HEK293 (cell line): Measurements from ENCODE around the gene CPNE1.
"Not testable (repeated sequence)": the region's sequence is repeated elsewhere in the genome, so short reads cannot be mapped to it uniquely, and the experiment has no call there.

Source experiments
- CTCF ChIA-PET: fragments of 350-600 bp; formaldehyde crosslinking; extraction: SDS; loops from one replicate; lab custom pipeline; 2021; ENCODE audit warnings: antibody characterized with exemption; lab: Yijun Ruan, JAX
- POLR2A ChIA-PET: fragments of 300-600 bp; formaldehyde crosslinking; extraction: SDS; loops from one replicate; lab custom pipeline; 2020; ENCODE audit warnings: antibody characterized with exemption, inconsistent platforms; lab: Yijun Ruan, JAX
- H3K27ac ChIP-seq: fragments of 200-500 bp; sonication (Bioruptor generic); 2 replicates; pipeline ENCODE4 v1.5.1; 2014; ENCODE audit warnings: low read depth, low read length, control low read depth, inconsistent platforms; ENCODE audit errors: extremely low read depth
- H3K36me3 ChIP-seq, 2 experiments: fragments of 200-500 bp in 1 of 2; sonication (Bioruptor generic) in 1 of 2; 1 replicate in 1 of 2; 2 replicates in 1 of 2; pipeline ENCODE4 v1.5.1; 2014 to 2017; ENCODE audit warnings: inconsistent platforms in 2 of 2, low read length in 2 of 2; ENCODE audit not compliant: control insufficient read depth in 2 of 2, insufficient read depth in 1 of 2
- H3K4me1 ChIP-seq: fragments of 200-500 bp; sonication (Bioruptor generic); 2 replicates; pipeline ENCODE4 v1.5.1; 2014; ENCODE audit warnings: mild to moderate bottlenecking, low read length, inconsistent platforms; ENCODE audit not compliant: control insufficient read depth, insufficient read depth
- H3K4me3 ChIP-seq: 2 replicates; pipeline ENCODE4 v1.5.1; 2011; ENCODE audit warnings: low read depth, mild to moderate bottlenecking, control low read depth, low read length, moderate library complexity
- H3K9me3 ChIP-seq: fragments of 200-500 bp; sonication (Bioruptor generic); 2 replicates; pipeline ENCODE4 v1.5.1; 2014; ENCODE audit warnings: low read depth, low read length, inconsistent platforms; ENCODE audit not compliant: control insufficient read depth, insufficient read depth
- ATF2 ChIP-seq: fragments of 450-650 bp; formaldehyde crosslinking; IDR thresholded peaks from 2 replicates; pipeline ENCODE4 v1.5.1; 2016; ENCODE audit warnings: missing biosample characterization, missing genetic modification characterization, low read depth
- GLI2 ChIP-seq: fragments of 450-650 bp; formaldehyde crosslinking; IDR thresholded peaks from 2 replicates; pipeline ENCODE4; 2017; ENCODE audit warnings: missing biosample characterization, missing genetic modification characterization, low read depth, borderline replicate concordance
- GLIS2 ChIP-seq: fragments of 450-650 bp; formaldehyde crosslinking; IDR thresholded peaks from 2 replicates; pipeline ENCODE4 v1.5.1; 2016; ENCODE audit warnings: missing biosample characterization, missing genetic modification characterization
- MYNN ChIP-seq: fragments of 450-650 bp; formaldehyde crosslinking; IDR thresholded peaks from 2 replicates; pipeline ENCODE4 v1.5.1; 2016; ENCODE audit warnings: missing biosample characterization, missing genetic modification characterization, borderline replicate concordance
- PBX3 ChIP-seq: sonication (generic); formaldehyde crosslinking; IDR thresholded peaks from 2 replicates; pipeline ENCODE4 v1.8.1; 2022; ENCODE audit warnings: mild to moderate bottlenecking, moderate library complexity, missing genetic modification reagents
- PRDM10 ChIP-seq: fragments of 450-650 bp; formaldehyde crosslinking; IDR thresholded peaks from 2 replicates; pipeline ENCODE4 v1.5.1; 2016; ENCODE audit warnings: missing biosample characterization, missing genetic modification characterization
- SALL2 ChIP-seq: fragments of 450-650 bp; formaldehyde crosslinking; IDR thresholded peaks from 2 replicates; pipeline ENCODE4 v1.5.0; 2017; ENCODE audit warnings: missing biosample characterization, mild to moderate bottlenecking, missing genetic modification characterization, borderline replicate concordance
- SP2 ChIP-seq: fragments of 450-650 bp; formaldehyde crosslinking; IDR thresholded peaks from 2 replicates; pipeline ENCODE4 v1.5.1; 2016; ENCODE audit warnings: missing biosample characterization, missing genetic modification characterization
- ZNF10 ChIP-seq: fragments of 450-650 bp; formaldehyde crosslinking; IDR thresholded peaks from 2 replicates; pipeline ENCODE4 v1.5.1; 2017; ENCODE audit warnings: missing biosample characterization, missing genetic modification characterization
- ZNF16 ChIP-seq: fragments of 450-650 bp; formaldehyde crosslinking; IDR thresholded peaks from 2 replicates; pipeline ENCODE4 v1.5.1; 2016; ENCODE audit warnings: low read depth, missing biosample characterization, missing genetic modification characterization
- ZNF341 ChIP-seq: fragments of 450-650 bp; formaldehyde crosslinking; IDR thresholded peaks from 2 replicates; pipeline ENCODE4; 2016; ENCODE audit warnings: low read depth, missing biosample characterization, missing genetic modification characterization
- ZNF350 ChIP-seq: fragments of 450-650 bp; formaldehyde crosslinking; IDR thresholded peaks from 2 replicates; pipeline ENCODE4 v1.5.0; 2017; ENCODE audit warnings: missing biosample characterization, mild to moderate bottlenecking, missing genetic modification characterization
- ZNF404 ChIP-seq: fragments of 450-650 bp; formaldehyde crosslinking; IDR thresholded peaks from 2 replicates; pipeline ENCODE4 v1.5.1; 2017; ENCODE audit warnings: missing biosample characterization, missing genetic modification characterization
- ZNF544 ChIP-seq: fragments of 450-650 bp; formaldehyde crosslinking; IDR thresholded peaks from 2 replicates; pipeline ENCODE4 v1.5.0; 2017; ENCODE audit warnings: missing biosample characterization, missing genetic modification characterization
- ZNF585B ChIP-seq: fragments of 450-650 bp; formaldehyde crosslinking; IDR thresholded peaks from 2 replicates; pipeline ENCODE4 v1.5.1; 2016; ENCODE audit warnings: missing biosample characterization, missing genetic modification characterization
- ZNF654 ChIP-seq: fragments of 450-650 bp; formaldehyde crosslinking; IDR thresholded peaks from 2 replicates; pipeline ENCODE4 v1.5.1; 2016; ENCODE audit warnings: low read depth, missing biosample characterization, missing genetic modification characterization
- ZNF670 ChIP-seq: fragments of 450-650 bp; formaldehyde crosslinking; IDR thresholded peaks from 2 replicates; pipeline ENCODE4 v1.5.1; 2016; ENCODE audit warnings: missing biosample characterization, missing genetic modification characterization, low read depth
- ZNF707 ChIP-seq: fragments of 450-650 bp; formaldehyde crosslinking; IDR thresholded peaks from 2 replicates; pipeline ENCODE4 v1.5.1; 2016; ENCODE audit warnings: missing biosample characterization, missing genetic modification characterization
- ZNF777 ChIP-seq: fragments of 450-650 bp; formaldehyde crosslinking; IDR thresholded peaks from 2 replicates; pipeline ENCODE4 v1.5.1; 2017; ENCODE audit warnings: missing biosample characterization, missing genetic modification characterization, borderline replicate concordance
- ZNF843 ChIP-seq: fragments of 450-650 bp; formaldehyde crosslinking; IDR thresholded peaks from 2 replicates; pipeline ENCODE4 v1.5.1; 2016; ENCODE audit warnings: missing biosample characterization, missing genetic modification characterization

Gene CPNE1

GRCh38 chr20:35695245-35695749, 30.6 kb upstream of the CPNE1 start (continued):
- TF ChIP-seq SALL2 (tag by site-specific recombination) = no peak
- TF ChIP-seq ZNF341 (tag by site-specific recombination) = no peak

- peaks cover 29 to 46% of the 10 kb centered on the region in 2 experiments; a peak in 2 of 3 replicates for H3K36me3 ChIP-seq
- H3K4me3 ChIP-seq = no peak overlapping the region
- CTCF ChIA-PET = no interaction called here
- no peaks in the 10 kb centered on the region for H3K9me3 ChIP-seq
- no peaks in the 10 kb centered on the region for H3K4me1 ChIP-seq
- H3K27ac ChIP-seq = no peak overlapping the region
- TF ChIP-seq SP2 (tag by site-specific recombination) (no peak), ZNF843 (tag by site-specific recombination) (no peak), ZNF707 (tag by site-specific recombination) (no peak), ZNF585B (tag by site-specific recombination) (no peak), ZNF10 (tag by site-specific recombination) (no peak), GLI2 (tag by site-specific recombination) (no peak), PBX3 (CRISPR knock-in tag) (no peak), MYNN (no peak), GLIS2 (tag by site-specific recombination) (no peak), ZNF404 (no peak), ZNF670 (tag by site-specific recombination) (no peak), ZNF16 (tag by site-specific recombination) (no peak)
- POLR2A ChIA-PET = interaction anchor here (0.6 to 1.0 kb wide), 2 partner anchors 235 to 238 kb away, joined by 4 to 5 read pairs; partner anchors contain the start of gene CEP250
Observed at GRCh38 chr20:35690265-35690664, 25.6 kb upstream of the CPNE1 start.

- ChIA-PET POLR2A (interaction anchor here (0.6 kb wide), 3 partner anchors 16 to 60 kb away, joined by 3 to 6 read pairs (median 3); no protein-coding TSS in a partner anchor), CTCF (interaction anchor here (1.2 kb wide), 1 partner anchor 39 kb away, joined by 4 read pairs; no protein-coding TSS in a partner anchor)
- not testable (repeated sequence) for H3K4me3 ChIP-seq, H3K27ac ChIP-seq, H3K4me1 ChIP-seq, H3K9me3 ChIP-seq
- peak; percentile 47 for TF ChIP-seq ZNF654
- H3K36me3 ChIP-seq = peaks cover 12 to 37% of the 10 kb centered on the region in 2 experiments; a peak in 2 of 3 replicates
Observed at GRCh38 chr20:35686872-35687271, 22.2 kb upstream of the CPNE1 start.

- H3K4me1 ChIP-seq, POLR2A ChIA-PET, H3K4me3 ChIP-seq, H3K27ac ChIP-seq, H3K9me3 ChIP-seq: not testable (repeated sequence)
- H3K36me3 ChIP-seq = peaks cover 12 to 37% of the 10 kb centered on the region in 2 experiments; a peak in 2 of 3 replicates
- CTCF ChIA-PET = interaction anchor here (0.6 to 1.2 kb wide), 2 partner anchors 37 to 378 kb away, joined by 3 to 4 read pairs; no protein-coding TSS in a partner anchor
Observed at GRCh38 chr20:35685368-35685767, 20.7 kb upstream of the CPNE1 start.

- Histone ChIP-seq H3K36me3 (peaks cover 0 to 13% of the 10 kb centered on the region in 2 experiments; a peak in 2 of 3 replicates), H3K4me3 (no peak overlapping the region), H3K27ac (no peak overlapping the region), H3K9me3 (no peaks in the 10 kb centered on the region), H3K4me1 (no peaks in the 10 kb centered on the region)
- ChIA-PET POLR2A (no interaction called here), CTCF (no interaction called here)
- TF ChIP-seq ZNF777 (tag by site-specific recombination) (no peak), ZNF544 (tag by site-specific recombination) (no peak), ZNF350 (tag by site-specific recombination) (no peak), ATF2 (tag by site-specific recombination) (no peak), PRDM10 (tag by site-specific recombination) (no peak)
Observed at GRCh38 chr20:35681960-35682359, 17.3 kb upstream of the CPNE1 start.
